ENCODE results near the gene MX1.

DNA sequence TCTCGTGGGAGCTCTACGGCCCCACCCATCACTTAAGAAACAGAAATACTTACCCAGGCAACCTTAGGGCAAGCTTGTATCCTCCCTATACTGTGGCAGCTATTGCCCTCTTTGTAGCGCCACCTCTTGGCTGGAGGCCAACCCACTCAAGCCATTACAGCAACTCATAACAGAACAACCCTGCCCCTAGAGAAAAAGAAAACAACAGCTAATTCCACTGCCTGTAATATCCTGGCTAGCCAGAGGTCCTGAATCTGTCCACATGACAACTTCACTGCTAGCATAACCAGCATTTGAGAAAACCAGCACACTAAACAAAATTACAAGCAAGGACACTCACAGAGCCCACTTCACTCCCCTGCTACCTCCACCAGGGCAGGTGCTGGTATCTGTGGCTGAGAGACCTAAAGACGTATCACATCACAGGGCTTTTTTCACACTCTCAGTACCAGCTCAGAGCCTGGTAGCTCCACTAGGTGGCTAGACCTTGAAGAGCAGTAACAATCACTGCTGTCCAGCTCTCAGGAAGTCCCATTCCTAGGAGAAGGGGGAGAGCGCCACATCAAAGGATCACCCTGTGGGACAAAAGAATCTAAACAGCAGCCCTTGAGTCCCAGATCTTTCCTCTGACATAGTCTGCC, 14.5 kb upstream of the MX1 start:
- TF ChIP-seq AKAP8 (CRISPR knock-in tag; IDR thresholded peaks at IDR 0.05) = no peak
- no peak for TF ChIP-seq SP1 (IDR thresholded peaks at IDR 0.05)
- no peak for TF ChIP-seq SP1 (CRISPR knock-in tag; IDR thresholded peaks at IDR 0.05)
- no peak for TF ChIP-seq REXO4 (CRISPR knock-in tag; IDR thresholded peaks at IDR 0.05; ENCODE audit: borderline replicate concordance)
- TF ChIP-seq POLR2AphosphoS5 (IDR thresholded peaks at IDR 0.05; ENCODE audit: low read depth, low read length) = no peak
- TF ChIP-seq, protein P1, sequence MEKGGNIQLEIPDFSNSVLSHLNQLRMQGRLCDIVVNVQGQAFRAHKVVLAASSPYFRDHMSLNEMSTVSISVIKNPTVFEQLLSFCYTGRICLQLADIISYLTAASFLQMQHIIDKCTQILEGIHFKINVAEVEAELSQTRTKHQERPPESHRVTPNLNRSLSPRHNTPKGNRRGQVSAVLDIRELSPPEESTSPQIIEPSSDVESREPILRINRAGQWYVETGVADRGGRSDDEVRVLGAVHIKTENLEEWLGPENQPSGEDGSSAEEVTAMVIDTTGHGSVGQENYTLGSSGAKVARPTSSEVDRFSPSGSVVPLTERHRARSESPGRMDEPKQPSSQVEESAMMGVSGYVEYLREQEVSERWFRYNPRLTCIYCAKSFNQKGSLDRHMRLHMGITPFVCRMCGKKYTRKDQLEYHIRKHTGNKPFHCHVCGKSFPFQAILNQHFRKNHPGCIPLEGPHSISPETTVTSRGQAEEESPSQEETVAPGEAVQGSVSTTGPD (CRISPR knock-in tag; IDR thresholded peaks at IDR 0.05) = no peak
- no peak for TF ChIP-seq SIN3A (IDR thresholded peaks at IDR 0.05; ENCODE audit: borderline replicate concordance, low read depth, low read length)

Data from HepG2 (cell line).